Breast epithelium (tissue), 3 donors: ENCODE measurements around the gene FOXL1.

Experiments
- POLR2A ChIP-seq: fragments of 450-650 bp; IDR thresholded peaks from one replicate; pipeline ENCODE4 v1.6.1; 2016; ENCODE audit warnings: antibody characterized with exemption, mild to moderate bottlenecking, moderate library complexity
- POLR2AphosphoS5 ChIP-seq, 3 donors: sonication (generic); formaldehyde crosslinking; IDR thresholded peaks; one replicate each; pipeline ENCODE4 v1.6.1; 2017; ENCODE audit warnings: antibody characterized with exemption in 3 of 3
- TF ChIP-seq, protein P1 (sequence below), 3 donors: fragments of 450-650 bp; IDR thresholded peaks; one replicate each; pipeline ENCODE4 v1.5.1; 2016 to 2017; ENCODE audit warnings: antibody characterized with exemption in 3 of 3, mild to moderate bottlenecking in 3 of 3, moderate library complexity in 3 of 3

DNA sequence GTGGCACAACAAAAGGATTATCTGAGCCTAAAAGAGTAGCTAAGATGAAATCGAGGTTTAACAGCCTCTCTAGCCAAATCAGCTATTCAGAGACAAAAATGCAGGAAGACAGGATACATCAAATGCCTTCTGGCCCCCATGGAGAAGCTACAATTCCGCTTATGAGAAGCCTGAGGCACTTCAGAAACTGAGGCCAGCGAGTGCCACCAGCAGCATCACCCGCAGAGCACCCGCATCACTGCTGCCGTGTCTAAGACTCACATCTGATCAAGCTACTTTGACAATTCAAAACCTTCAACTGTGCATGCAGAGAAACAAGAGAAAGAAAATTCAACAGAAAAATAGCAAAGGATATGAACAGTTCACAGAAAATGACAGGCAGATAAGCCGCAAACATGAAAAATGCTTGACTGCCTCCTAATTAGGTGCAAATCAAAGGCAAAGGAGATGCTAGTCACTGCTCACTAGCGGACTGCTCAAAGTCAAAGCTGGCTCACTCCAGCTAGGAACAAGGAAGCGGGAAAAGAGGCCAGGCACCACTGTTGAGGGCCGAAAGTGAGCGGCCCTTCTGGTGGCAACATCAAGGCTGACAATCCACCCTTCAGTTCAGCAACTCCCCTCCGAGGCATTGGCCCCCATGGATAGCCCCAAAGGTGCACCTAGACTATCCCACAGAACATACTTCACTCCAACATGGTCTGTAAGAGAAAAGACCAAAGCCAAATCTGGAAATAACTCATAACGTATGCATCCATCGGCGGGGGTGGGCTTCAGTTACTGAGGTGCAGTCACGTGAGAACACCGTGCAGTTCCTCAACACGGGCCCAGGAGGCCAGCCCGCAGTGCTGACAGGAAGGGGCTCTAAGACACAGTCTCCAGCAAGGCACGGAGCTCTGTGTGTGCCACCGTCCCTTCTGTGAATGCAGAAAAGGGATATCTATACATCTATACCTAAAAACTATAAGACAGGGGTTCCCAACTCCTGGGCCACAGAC, 35.3 kb upstream of the FOXL1 start:
- TF ChIP-seq, protein P1, sequence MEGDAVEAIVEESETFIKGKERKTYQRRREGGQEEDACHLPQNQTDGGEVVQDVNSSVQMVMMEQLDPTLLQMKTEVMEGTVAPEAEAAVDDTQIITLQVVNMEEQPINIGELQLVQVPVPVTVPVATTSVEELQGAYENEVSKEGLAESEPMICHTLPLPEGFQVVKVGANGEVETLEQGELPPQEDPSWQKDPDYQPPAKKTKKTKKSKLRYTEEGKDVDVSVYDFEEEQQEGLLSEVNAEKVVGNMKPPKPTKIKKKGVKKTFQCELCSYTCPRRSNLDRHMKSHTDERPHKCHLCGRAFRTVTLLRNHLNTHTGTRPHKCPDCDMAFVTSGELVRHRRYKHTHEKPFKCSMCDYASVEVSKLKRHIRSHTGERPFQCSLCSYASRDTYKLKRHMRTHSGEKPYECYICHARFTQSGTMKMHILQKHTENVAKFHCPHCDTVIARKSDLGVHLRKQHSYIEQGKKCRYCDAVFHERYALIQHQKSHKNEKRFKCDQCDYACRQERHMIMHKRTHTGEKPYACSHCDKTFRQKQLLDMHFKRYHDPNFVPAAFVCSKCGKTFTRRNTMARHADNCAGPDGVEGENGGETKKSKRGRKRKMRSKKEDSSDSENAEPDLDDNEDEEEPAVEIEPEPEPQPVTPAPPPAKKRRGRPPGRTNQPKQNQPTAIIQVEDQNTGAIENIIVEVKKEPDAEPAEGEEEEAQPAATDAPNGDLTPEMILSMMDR (IDR thresholded peaks at IDR 0.05), result no peak
- TF ChIP-seq POLR2AphosphoS5 (IDR thresholded peaks at IDR 0.05) (no peak), POLR2A (no peak)
